ENCODE results near the gene ROR2.

GRCh38 chr9:91929331-91929730 is 20.7 kb downstream of the ROR2 start:
- TF ChIP-seq EP300 (IDR thresholded peaks at IDR 0.05), result no peak
- TF ChIP-seq POLR2A (IDR thresholded peaks at IDR 0.05), result no peak
- no peak for TF ChIP-seq CTCF (IDR thresholded peaks at IDR 0.05)
- TF ChIP-seq POLR2AphosphoS5 (IDR thresholded peaks at IDR 0.05), result no peak
